Ramos (cell line): Measurements from ENCODE around the gene GPRASP3.
"Not testable (repeated sequence)": the region's sequence is repeated elsewhere in the genome, so short reads cannot be mapped to it uniquely, and the experiment has no call there.

Experiments used
- in situ Hi-C: fragments of 300-500 bp; cut with MboI; formaldehyde crosslinking; loops from one replicate; pipeline ENCODE4 v1.14.3; 2022; ENCODE audit warnings: low sequenced_read_pairs; ENCODE audit not compliant: unreplicated experiment

Gene GPRASP3

GRCh38 chrX:102720237-102721168 is at the start of gene GPRASP3:
GPRASP3 (plus strand) TSS chrX:102720743; CDS start chrX:102748996, 28,253 bp downstream.
- in situ Hi-C loops = no loop called here

GRCh38 chrX:102672856-102673255 is 47.7 kb upstream of the GPRASP3 start:
- in situ Hi-C loops = no loop called here

GRCh38 chrX:102677479-102677878 is 43.1 kb upstream of the GPRASP3 start:
- in situ Hi-C loops = not testable (repeated sequence)

GRCh38 chrX:102684772-102685520 is 35.6 kb upstream of the GPRASP3 start:
- in situ Hi-C loops = no loop called here

- in situ Hi-C loops = no loop called here
Measured at GRCh38 chrX:102694749-102695148, 25.8 kb upstream of the GPRASP3 start.

- in situ Hi-C loops = no loop called here
Measured at GRCh38 chrX:102696306-102696705, 24.2 kb upstream of the GPRASP3 start.

GRCh38 chrX:102697494-102697893 is 23.0 kb upstream of the GPRASP3 start:
- in situ Hi-C loops = no loop called here

- in situ Hi-C loops = no loop called here
Measured at GRCh38 chrX:102708900-102709299, 11.6 kb upstream of the GPRASP3 start.

GRCh38 chrX:102711872-102712215 is 8.7 kb upstream of the GPRASP3 start:
- in situ Hi-C loops = no loop called here

- in situ Hi-C loops = no loop called here
Measured at GRCh38 chrX:102712216-102712966, 8.2 kb upstream of the GPRASP3 start, which contains the start of gene GPRASP2. GPRASP2 (plus strand) TSS chrX:102712448; CDS start chrX:102714870, 2,422 bp downstream.

- in situ Hi-C loops = no loop called here
Measured at GRCh38 chrX:102712981-102713625, 7.4 kb upstream of the GPRASP3 start.

GRCh38 chrX:102714994-102715393 is 5.5 kb upstream of the GPRASP3 start:
- in situ Hi-C loops = no loop called here

GRCh38 chrX:102715967-102716366 is 4.6 kb upstream of the GPRASP3 start:
- in situ Hi-C loops = no loop called here

- in situ Hi-C loops = not testable (repeated sequence)
Measured at GRCh38 chrX:102721169-102721506, 595 bp downstream of the GPRASP3 start.

GRCh38 chrX:102723456-102723855 is 2.9 kb downstream of the GPRASP3 start:
- in situ Hi-C loops = no loop called here

- in situ Hi-C loops = no loop called here
Measured at GRCh38 chrX:102727761-102728160, 7.2 kb downstream of the GPRASP3 start.

GRCh38 chrX:102728646-102729045 is 8.1 kb downstream of the GPRASP3 start:
- in situ Hi-C loops = no loop called here

GRCh38 chrX:102739657-102740056 is 19.1 kb downstream of the GPRASP3 start:
- in situ Hi-C loops = no loop called here

- in situ Hi-C loops = no loop called here
Measured at GRCh38 chrX:102744307-102744706, 23.8 kb downstream of the GPRASP3 start.

GRCh38 chrX:102745513-102745856 is 24.9 kb downstream of the GPRASP3 start:
- in situ Hi-C loops = no loop called here
